ENCODE data around the gene LITAF.
A peak's percentile ranks its signal among the peaks of the same experiment; 100 is the strongest.

Gene LITAF

DNA sequence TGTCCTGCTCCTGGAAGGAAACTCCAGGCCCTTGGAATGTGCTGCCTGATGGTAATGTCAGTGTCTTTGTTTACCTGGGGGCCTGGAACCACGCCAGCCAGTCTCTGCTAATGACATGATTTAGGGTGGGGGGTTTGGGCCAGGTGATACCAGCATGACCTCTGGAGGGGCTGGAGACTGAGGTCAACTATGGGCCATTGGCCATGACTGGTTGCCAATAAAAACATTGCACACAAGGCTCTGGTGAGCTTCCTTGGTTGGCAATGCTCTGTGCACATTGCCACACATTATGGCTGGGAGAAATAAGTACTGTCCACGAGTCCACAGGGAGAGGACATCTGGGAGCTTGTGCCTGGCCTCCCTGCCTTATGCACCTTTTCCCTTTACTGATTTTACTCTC is 52.5 kb downstream of the LITAF start:
- no peaks in the 10 kb centered on the region for H3K36me3 ChIP-seq (ENCODE audit: insufficient read depth, insufficient read length, low read length)
- no peaks in the 10 kb centered on the region for H3K9me3 ChIP-seq (ENCODE audit: insufficient read depth, low read length)
- DNase-seq (ENCODE audit: low read depth, low spot score), result no peak
- no peak overlapping the region for H3K4me3 ChIP-seq (ENCODE audit: insufficient read length, low read depth)
- no peak overlapping the region for H3K9ac ChIP-seq (ENCODE audit: insufficient read length, low read depth)
- H3K4me1 ChIP-seq (ENCODE audit: insufficient read depth, insufficient read length), result peaks cover 12% of the 10 kb centered on the region
- no peaks in the 10 kb centered on the region for H3K27me3 ChIP-seq (ENCODE audit: insufficient read depth, insufficient read length)
- TF ChIP-seq YY1 (IDR thresholded peaks at IDR 0.05; ENCODE audit: insufficient read depth, insufficient read length), result no peak
- TF ChIP-seq SUZ12 (IDR thresholded peaks at IDR 0.05; ENCODE audit: extremely low read depth, insufficient read depth, insufficient read length), result no peak
- no peak for TF ChIP-seq ZNF274 (IDR thresholded peaks at IDR 0.05; ENCODE audit: low read depth, low read length)

- Histone ChIP-seq H3K4me1 (ENCODE audit: insufficient read depth, insufficient read length) (peaks cover 8% of the 10 kb centered on the region), H3K9ac (ENCODE audit: insufficient read length, low read depth) (no peak overlapping the region), H3K36me3 (ENCODE audit: insufficient read depth, insufficient read length, low read length) (no peaks in the 10 kb centered on the region), H3K4me3 (ENCODE audit: insufficient read length, low read depth) (no peak overlapping the region), H3K9me3 (ENCODE audit: insufficient read depth, low read length) (no peaks in the 10 kb centered on the region), H3K27me3 (ENCODE audit: insufficient read depth, insufficient read length) (no peaks in the 10 kb centered on the region)
- DNase-seq (ENCODE audit: low read depth, low spot score), result no peak
- TF ChIP-seq ZNF274 (IDR thresholded peaks at IDR 0.05; ENCODE audit: low read depth, low read length), result no peak
- TF ChIP-seq YY1 (IDR thresholded peaks at IDR 0.05; ENCODE audit: insufficient read depth, insufficient read length), result no peak
- TF ChIP-seq SUZ12 (IDR thresholded peaks at IDR 0.05; ENCODE audit: extremely low read depth, insufficient read depth, insufficient read length), result no peak
Observed at GRCh38 chr16:11533588-11533987, 53.1 kb downstream of the LITAF start.

DNA sequence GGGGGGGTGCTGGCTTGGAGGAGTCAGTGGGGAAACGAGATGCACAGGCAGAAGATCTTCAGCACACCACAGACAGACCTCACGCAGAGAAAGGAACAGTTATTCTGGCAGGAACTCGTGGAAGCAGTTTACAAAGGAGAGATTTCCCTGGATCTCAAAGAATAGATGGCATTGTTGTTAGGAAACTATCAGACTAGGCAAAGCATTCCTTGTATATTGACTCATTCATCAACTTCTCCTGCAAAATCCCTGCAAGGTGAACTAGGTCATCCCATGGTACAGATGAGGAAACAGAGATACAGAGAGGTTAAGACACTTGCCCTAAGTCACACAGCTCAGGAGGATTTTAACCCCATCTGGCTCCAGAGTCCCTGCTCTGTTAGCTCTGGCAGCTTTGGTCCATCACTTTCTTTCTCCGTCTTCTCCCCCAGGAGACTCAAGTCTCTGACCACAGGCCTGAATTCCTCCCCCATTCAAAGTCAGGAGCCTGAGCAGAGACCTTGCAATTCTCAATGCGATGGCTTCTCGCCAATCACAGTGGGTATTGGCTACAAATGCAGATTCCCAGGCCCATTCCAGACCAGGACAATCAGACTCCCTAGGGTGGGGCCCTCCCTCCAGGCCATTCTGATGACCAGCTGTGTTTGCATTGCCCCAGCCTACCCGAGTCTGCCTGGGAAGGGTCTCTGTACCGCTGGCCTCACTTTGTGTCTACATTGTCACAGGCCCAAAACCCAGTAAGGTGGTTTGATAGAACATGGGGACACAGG is 56.4 kb downstream of the LITAF start:
- no peak for DNase-seq (ENCODE audit: low read depth, low spot score)
- H3K36me3 ChIP-seq (ENCODE audit: insufficient read depth, insufficient read length, low read length), result no peaks in the 10 kb centered on the region
- TF ChIP-seq SUZ12 (IDR thresholded peaks at IDR 0.05; ENCODE audit: extremely low read depth, insufficient read depth, insufficient read length), result no peak
- TF ChIP-seq ZNF274 (IDR thresholded peaks at IDR 0.05; ENCODE audit: low read depth, low read length), result no peak
- no peak for TF ChIP-seq YY1 (IDR thresholded peaks at IDR 0.05; ENCODE audit: insufficient read depth, insufficient read length)
- H3K9me3 ChIP-seq (ENCODE audit: insufficient read depth, low read length), result no peaks in the 10 kb centered on the region
- peaks cover 8% of the 10 kb centered on the region for H3K4me1 ChIP-seq (ENCODE audit: insufficient read depth, insufficient read length)
- no peaks in the 10 kb centered on the region for H3K27me3 ChIP-seq (ENCODE audit: insufficient read depth, insufficient read length)
- no peak overlapping the region for H3K4me3 ChIP-seq (ENCODE audit: insufficient read length, low read depth)
- H3K9ac ChIP-seq (ENCODE audit: insufficient read length, low read depth), result no peak overlapping the region

- no peaks in the 10 kb centered on the region for H3K27me3 ChIP-seq (ENCODE audit: insufficient read depth, insufficient read length)
- H3K9ac ChIP-seq (ENCODE audit: insufficient read length, low read depth), result no peak overlapping the region
- TF ChIP-seq SUZ12 (IDR thresholded peaks at IDR 0.05; ENCODE audit: extremely low read depth, insufficient read depth, insufficient read length), result no peak
- no peak for TF ChIP-seq YY1 (IDR thresholded peaks at IDR 0.05; ENCODE audit: insufficient read depth, insufficient read length)
- TF ChIP-seq ZNF274 (IDR thresholded peaks at IDR 0.05; ENCODE audit: low read depth, low read length), result no peak
- H3K4me3 ChIP-seq (ENCODE audit: insufficient read length, low read depth), result no peak overlapping the region
- H3K36me3 ChIP-seq (ENCODE audit: insufficient read depth, insufficient read length, low read length), result no peaks in the 10 kb centered on the region
- peaks cover 8% of the 10 kb centered on the region for H3K4me1 ChIP-seq (ENCODE audit: insufficient read depth, insufficient read length)
- DNase-seq (ENCODE audit: low read depth, low spot score), result no peak
- H3K9me3 ChIP-seq (ENCODE audit: insufficient read depth, low read length), result no peaks in the 10 kb centered on the region
Observed at GRCh38 chr16:11529285-11529684, 57.4 kb downstream of the LITAF start.

DNA sequence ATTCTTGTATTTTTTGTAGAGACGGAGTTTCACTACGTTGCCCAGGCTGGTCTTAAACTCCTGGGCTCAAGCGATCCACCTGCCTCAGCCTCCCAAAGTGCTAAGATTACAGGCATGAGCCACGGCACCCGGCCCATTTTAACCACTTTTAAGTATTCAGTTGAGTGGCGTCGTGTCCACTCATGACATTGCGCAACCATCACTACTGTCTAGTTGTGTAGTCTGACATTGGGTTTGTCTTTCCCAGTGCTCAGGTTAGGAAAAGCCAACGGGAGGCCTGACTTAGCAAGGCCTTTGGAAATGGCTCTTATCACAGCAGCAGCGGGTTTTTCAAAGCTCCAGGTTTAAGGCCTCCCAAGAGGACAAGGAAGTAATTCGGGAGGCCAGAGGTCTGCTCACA is 58.7 kb downstream of the LITAF start:
- no peaks in the 10 kb centered on the region for H3K9me3 ChIP-seq (ENCODE audit: insufficient read depth, low read length)
- no peak for DNase-seq (ENCODE audit: low read depth, low spot score)
- peaks cover 11% of the 10 kb centered on the region for H3K4me1 ChIP-seq (ENCODE audit: insufficient read depth, insufficient read length)
- no peak overlapping the region for H3K4me3 ChIP-seq (ENCODE audit: insufficient read length, low read depth)
- H3K36me3 ChIP-seq (ENCODE audit: insufficient read depth, insufficient read length, low read length), result no peaks in the 10 kb centered on the region
- no peak overlapping the region for H3K9ac ChIP-seq (ENCODE audit: insufficient read length, low read depth)
- no peaks in the 10 kb centered on the region for H3K27me3 ChIP-seq (ENCODE audit: insufficient read depth, insufficient read length)
- TF ChIP-seq YY1 (IDR thresholded peaks at IDR 0.05; ENCODE audit: insufficient read depth, insufficient read length) (no peak), SUZ12 (IDR thresholded peaks at IDR 0.05; ENCODE audit: extremely low read depth, insufficient read depth, insufficient read length) (no peak), ZNF274 (IDR thresholded peaks at IDR 0.05; ENCODE audit: low read depth, low read length) (no peak)

DNA sequence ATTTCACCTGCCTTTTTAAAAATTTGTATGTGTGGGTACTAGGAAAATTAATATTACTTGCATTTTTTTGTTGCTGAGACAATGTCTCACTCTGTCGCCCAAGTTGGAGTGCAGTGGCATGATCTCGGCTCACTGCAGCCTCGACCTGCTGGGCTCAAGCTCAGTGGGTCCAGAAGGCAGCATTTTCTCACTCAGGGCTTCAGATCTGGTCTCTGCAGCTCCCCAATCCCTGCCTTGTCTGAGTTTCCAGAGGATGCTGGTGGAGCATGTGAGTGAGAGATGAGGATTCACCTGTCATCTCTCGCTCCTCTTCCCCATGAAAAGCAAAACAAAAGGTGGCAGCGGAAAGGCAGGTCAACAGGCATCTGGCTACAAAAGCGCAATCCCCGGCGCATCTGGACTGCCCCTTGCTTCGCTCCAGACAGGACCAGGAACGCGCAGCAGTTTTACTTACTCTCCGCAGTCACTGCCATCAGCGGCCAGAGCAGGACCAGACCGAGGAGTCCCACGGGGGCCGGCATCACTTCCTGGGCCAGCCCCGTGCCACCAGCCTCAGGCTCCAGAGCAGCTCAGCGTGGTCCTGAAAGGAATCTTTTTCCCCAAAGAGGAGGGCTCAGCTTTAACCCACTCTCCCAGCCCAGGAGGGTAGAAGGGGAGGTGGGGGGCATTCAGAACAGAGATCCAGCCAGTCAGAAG is 59.9 kb downstream of the LITAF start:
- no peaks in the 10 kb centered on the region for H3K27me3 ChIP-seq (ENCODE audit: insufficient read depth, insufficient read length)
- H3K4me3 ChIP-seq (ENCODE audit: insufficient read length, low read depth), result peak overlapping the region; percentile 12
- DNase-seq (ENCODE audit: low read depth, low spot score), result no peak
- H3K9me3 ChIP-seq (ENCODE audit: insufficient read depth, low read length), result no peaks in the 10 kb centered on the region
- no peak for TF ChIP-seq ZNF274 (IDR thresholded peaks at IDR 0.05; ENCODE audit: low read depth, low read length)
- no peak for TF ChIP-seq SUZ12 (IDR thresholded peaks at IDR 0.05; ENCODE audit: extremely low read depth, insufficient read depth, insufficient read length)
- no peak for TF ChIP-seq YY1 (IDR thresholded peaks at IDR 0.05; ENCODE audit: insufficient read depth, insufficient read length)
- no peaks in the 10 kb centered on the region for H3K36me3 ChIP-seq (ENCODE audit: insufficient read depth, insufficient read length, low read length)
- peak overlapping the region; percentile 44 for H3K9ac ChIP-seq (ENCODE audit: insufficient read length, low read depth)
- peaks cover 11% of the 10 kb centered on the region for H3K4me1 ChIP-seq (ENCODE audit: insufficient read depth, insufficient read length)

DNA sequence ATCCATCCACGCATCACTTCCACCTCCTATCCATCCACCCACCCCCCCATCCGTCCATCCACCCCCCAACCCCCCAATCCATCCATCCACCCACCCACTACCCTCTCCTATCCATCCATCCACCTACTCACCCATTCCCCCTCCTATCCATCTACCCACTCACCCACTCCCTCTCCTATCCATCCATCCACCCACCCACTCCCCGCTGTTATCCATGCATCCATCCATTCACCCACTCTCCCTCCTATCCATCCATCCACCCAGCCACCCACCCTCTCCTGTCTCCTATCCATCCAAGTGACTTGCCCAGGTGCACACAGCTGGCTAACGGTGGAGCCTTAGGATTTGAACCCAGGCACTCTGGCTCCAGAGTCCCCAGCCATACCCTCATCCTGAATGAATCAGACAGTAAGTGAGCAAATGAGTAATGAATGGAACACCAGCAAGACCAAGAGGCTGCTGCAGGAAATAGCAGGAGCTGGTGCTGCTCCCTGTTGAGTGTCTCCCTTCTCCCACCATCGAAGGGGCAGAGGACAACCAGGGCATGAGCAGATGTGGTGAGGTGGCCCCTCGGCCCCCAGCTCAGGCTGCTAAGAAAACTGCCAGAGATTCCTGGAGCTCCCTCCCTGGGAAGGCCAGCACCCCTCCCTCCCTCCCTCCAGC is 62.5 kb downstream of the LITAF start:
- Histone ChIP-seq H3K27me3 (ENCODE audit: insufficient read depth, insufficient read length) (no peaks in the 10 kb centered on the region), H3K36me3 (ENCODE audit: insufficient read depth, insufficient read length, low read length) (no peaks in the 10 kb centered on the region), H3K4me1 (ENCODE audit: insufficient read depth, insufficient read length) (peaks cover 3% of the 10 kb centered on the region), H3K9ac (ENCODE audit: insufficient read length, low read depth) (no peak overlapping the region), H3K9me3 (ENCODE audit: insufficient read depth, low read length) (no peaks in the 10 kb centered on the region), H3K4me3 (ENCODE audit: insufficient read length, low read depth) (no peak overlapping the region)
- TF ChIP-seq SUZ12 (IDR thresholded peaks at IDR 0.05; ENCODE audit: extremely low read depth, insufficient read depth, insufficient read length) (no peak), YY1 (IDR thresholded peaks at IDR 0.05; ENCODE audit: insufficient read depth, insufficient read length) (no peak), ZNF274 (IDR thresholded peaks at IDR 0.05; ENCODE audit: low read depth, low read length) (no peak)
- no peak for DNase-seq (ENCODE audit: low read depth, low spot score)
